ENCODE results near the gene TOR1AIP1. TPM values are rescaled to one million over a fixed set of nuclear protein-coding genes. Genes with fewer than 3 reads are reported as not detected.

TOR1AIP1 gene
- total and polyA plus RNA-seq, 11 donors: 16.0 to 68.2 (median 45.2) TPM

- Histone ChIP-seq H3K9me3 (no peaks in the 10 kb centered on the region), H3K4me3 (no peak overlapping the region), H3K4me1 (peaks cover 0 to 58% (median 38%) of the 10 kb centered on the region in 12 donors), H3K36me3 (peaks cover 0 to 90% (median 65%) of the 10 kb centered on the region in 9 donors), H3K27ac (peak overlapping the region in 1 of 12 donors; percentile 23), H3K27me3 (no peaks in the 10 kb centered on the region)
- TF ChIP-seq POLR2A (IDR thresholded peaks at IDR 0.05) (no peak), CTCF (IDR thresholded peaks at IDR 0.05) (no peak)
- 65 to 73% (median 67%) methylated on average over 2 of the region's 2 CpGs for WGBS, 4 donors
- ATAC-seq: no peak
- intact Hi-C loops (cut with DNase I): loop anchor here in 2 of 10 donors (10.0 kb wide), 1 partner anchor 67 kb away; the partner anchor contains the start of gene CEP350 (in 2 of the 2)
- DNase-seq: no peak
Measured at GRCh38 chr1:179888071-179888470, 6.0 kb downstream of the TOR1AIP1 start.

GRCh38 chr1:179889589-179889988, 7.5 kb downstream of the TOR1AIP1 start:
- intact Hi-C loops (cut with DNase I): loop anchor here in 2 of 10 donors (10.0 kb wide), 1 partner anchor 65 kb away; the partner anchor contains the start of gene CEP350 (in 2 of the 2)

GRCh38 chr1:179910934-179911333, 28.8 kb downstream of the TOR1AIP1 start:
- WGBS, 4 donors: 60 to 83% (median 72%) methylated on average over 1 of the region's 1 CpG
- no peaks in the 10 kb centered on the region for H3K9me3 ChIP-seq
- no peak overlapping the region for H3K4me3 ChIP-seq
- H3K4me1 ChIP-seq: no peaks in the 10 kb centered on the region
- H3K36me3 ChIP-seq: peaks cover 0 to 100% (median 96%) of the 10 kb centered on the region in 9 donors
- TF ChIP-seq CTCF (IDR thresholded peaks at IDR 0.05): no peak
- TF ChIP-seq POLR2A (IDR thresholded peaks at IDR 0.05): no peak
- DNase-seq (no peak), ATAC-seq (no peak)
- no peak overlapping the region for H3K27ac ChIP-seq
- intact Hi-C loops (cut with DNase I): loop anchor here in 1 of 10 donors (10.0 kb wide), 1 partner anchor 164 kb away; no protein-coding TSS in a partner anchor
- no peaks in the 10 kb centered on the region for H3K27me3 ChIP-seq

More at GRCh38 chr1:179889589-179889988, 7.5 kb downstream of the TOR1AIP1 start:
- Histone ChIP-seq H3K4me1 (peaks cover 0 to 45% (median 25%) of the 10 kb centered on the region in 12 donors), H3K4me3 (no peak overlapping the region), H3K36me3 (peaks cover 0 to 98% (median 73%) of the 10 kb centered on the region in 9 donors), H3K27ac (no peak overlapping the region), H3K9me3 (no peaks in the 10 kb centered on the region), H3K27me3 (no peaks in the 10 kb centered on the region)
- DNase-seq (no peak), ATAC-seq (no peak)
- 58 to 86% (median 75%) methylated on average over 4 of the region's 4 CpGs for WGBS, 4 donors
- TF ChIP-seq CTCF (IDR thresholded peaks at IDR 0.05) (no peak), POLR2A (IDR thresholded peaks at IDR 0.05) (no peak)

- ATAC-seq (no peak), DNase-seq (no peak)
- Histone ChIP-seq H3K36me3 (peaks cover 0 to 100% (median 96%) of the 10 kb centered on the region in 9 donors), H3K27ac (no peak overlapping the region), H3K27me3 (no peaks in the 10 kb centered on the region), H3K4me1 (no peaks in the 10 kb centered on the region), H3K4me3 (no peak overlapping the region), H3K9me3 (no peaks in the 10 kb centered on the region)
- intact Hi-C loops (cut with DNase I): loop anchor here in 1 of 10 donors (10.0 kb wide), 1 partner anchor 163 kb away; no protein-coding TSS in a partner anchor
- no peak for TF ChIP-seq POLR2A (IDR thresholded peaks at IDR 0.05)
- TF ChIP-seq CTCF (IDR thresholded peaks at IDR 0.05): no peak
- WGBS, 4 donors: 95 to 98% (median 96%) methylated on average over 3 of the region's 3 CpGs
Measured at GRCh38 chr1:179911812-179912211, 29.7 kb downstream of the TOR1AIP1 start.
